ENCODE measurements around the gene ABCA2. TPM values are rescaled to one million over a fixed set of nuclear protein-coding genes. Genes with fewer than 3 reads are reported as not detected.

Gene ABCA2
- total and polyA plus RNA-seq, 9 of the 15 experiments (the other 6 are each of a cell fraction or from before 2014, with no cell fraction given): 0.69 to 16.3 (median 6.1) TPM; not detected in 2

DNA sequence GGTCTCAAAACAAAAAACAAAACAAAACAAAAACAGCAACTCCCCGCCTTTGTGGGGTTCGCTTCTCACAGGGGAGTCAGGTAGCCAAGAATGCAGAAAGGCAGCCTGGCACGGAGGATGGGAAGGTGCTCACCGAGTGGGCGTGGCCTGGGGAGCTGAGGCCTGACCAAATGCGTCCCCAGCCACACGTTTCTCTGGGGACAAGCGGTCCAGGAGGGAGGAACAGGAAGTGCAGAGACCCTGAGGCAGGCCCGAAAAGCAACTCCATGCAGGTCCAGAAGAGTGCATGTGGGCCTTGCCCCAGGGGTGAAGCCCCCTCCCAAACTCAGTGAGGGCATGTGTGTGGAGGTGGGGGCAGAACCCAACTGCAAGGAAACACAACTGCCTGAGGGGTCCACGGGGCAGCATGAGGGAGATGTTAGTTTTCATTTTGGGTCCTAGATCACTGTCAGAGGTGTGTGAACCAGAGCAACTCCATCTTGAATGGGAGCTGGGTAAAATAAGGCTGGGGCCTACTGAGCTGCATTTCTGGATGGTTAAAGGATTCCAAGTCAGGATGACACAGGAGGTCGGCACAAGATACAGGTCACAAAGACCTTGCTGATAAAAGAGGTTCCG lies 46.7 kb upstream of the ABCA2 start (continued):
- TF ChIP-seq, protein P1, sequence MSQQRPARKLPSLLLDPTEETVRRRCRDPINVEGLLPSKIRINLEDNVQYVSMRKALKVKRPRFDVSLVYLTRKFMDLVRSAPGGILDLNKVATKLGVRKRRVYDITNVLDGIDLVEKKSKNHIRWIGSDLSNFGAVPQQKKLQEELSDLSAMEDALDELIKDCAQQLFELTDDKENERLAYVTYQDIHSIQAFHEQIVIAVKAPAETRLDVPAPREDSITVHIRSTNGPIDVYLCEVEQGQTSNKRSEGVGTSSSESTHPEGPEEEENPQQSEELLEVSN (IDR thresholded peaks at IDR 0.05; ENCODE audit: borderline replicate concordance in 1 of 2, extremely low read depth in 1 of 2, insufficient read depth in 1 of 2, insufficient read length in 1 of 2, low read depth in 1 of 2, low read length in 1 of 2, poor library complexity in 1 of 2, severe bottlenecking in 1 of 2): no peak
- TF ChIP-seq KDM2B (CRISPR knock-in tag; IDR thresholded peaks at IDR 0.05) (peak; percentile 79; the same call in 1 of the 2 replicates), ATF1 (CRISPR knock-in tag; IDR thresholded peaks at IDR 0.05) (no peak), ATF1 (tag; IDR thresholded peaks at IDR 0.05) (peak; percentile 84), GATAD2A (IDR thresholded peaks at IDR 0.05) (peak; percentile 25; the same call in 1 of the 2 replicates), ZBTB7A (IDR thresholded peaks at IDR 0.05; ENCODE audit: borderline replicate concordance, control insufficient read depth, low read depth, low read length) (peak; percentile 11; the same call in 1 of the 2 replicates), IFI16 (CRISPR knock-in tag; IDR thresholded peaks at IDR 0.05) (peak; percentile 93), RBM15 (IDR thresholded peaks at IDR 0.05; ENCODE audit: insufficient read depth, low read length) (no peak), MTA1 (IDR thresholded peaks at IDR 0.05; ENCODE audit: borderline replicate concordance) (no peak), RBM14 (IDR thresholded peaks at IDR 0.05; ENCODE audit: borderline replicate concordance, insufficient read depth, low read depth, low read length) (no peak), FOXA1 (IDR thresholded peaks at IDR 0.05; ENCODE audit: borderline replicate concordance) (no peak), NFYB (IDR thresholded peaks at IDR 0.05; ENCODE audit: extremely low read depth, insufficient read length) (no peak), SOX6 (IDR thresholded peaks at IDR 0.05) (no peak)
- TF ChIP-seq, protein P2, sequence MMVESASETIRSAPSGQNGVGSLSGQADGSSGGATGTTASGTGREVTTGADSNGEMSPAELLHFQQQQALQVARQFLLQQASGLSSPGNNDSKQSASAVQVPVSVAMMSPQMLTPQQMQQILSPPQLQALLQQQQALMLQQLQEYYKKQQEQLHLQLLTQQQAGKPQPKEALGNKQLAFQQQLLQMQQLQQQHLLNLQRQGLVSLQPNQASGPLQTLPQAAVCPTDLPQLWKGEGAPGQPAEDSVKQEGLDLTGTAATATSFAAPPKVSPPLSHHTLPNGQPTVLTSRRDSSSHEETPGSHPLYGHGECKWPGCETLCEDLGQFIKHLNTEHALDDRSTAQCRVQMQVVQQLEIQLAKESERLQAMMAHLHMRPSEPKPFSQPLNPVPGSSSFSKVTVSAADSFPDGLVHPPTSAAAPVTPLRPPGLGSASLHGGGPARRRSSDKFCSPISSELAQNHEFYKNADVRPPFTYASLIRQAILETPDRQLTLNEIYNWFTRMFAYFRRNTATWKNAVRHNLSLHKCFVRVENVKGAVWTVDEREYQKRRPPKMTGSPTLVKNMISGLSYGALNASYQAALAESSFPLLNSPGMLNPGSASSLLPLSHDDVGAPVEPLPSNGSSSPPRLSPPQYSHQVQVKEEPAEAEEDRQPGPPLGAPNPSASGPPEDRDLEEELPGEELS (CRISPR knock-in tag; IDR thresholded peaks at IDR 0.05; ENCODE audit: borderline replicate concordance): no peak
- TF ChIP-seq, protein P3, sequence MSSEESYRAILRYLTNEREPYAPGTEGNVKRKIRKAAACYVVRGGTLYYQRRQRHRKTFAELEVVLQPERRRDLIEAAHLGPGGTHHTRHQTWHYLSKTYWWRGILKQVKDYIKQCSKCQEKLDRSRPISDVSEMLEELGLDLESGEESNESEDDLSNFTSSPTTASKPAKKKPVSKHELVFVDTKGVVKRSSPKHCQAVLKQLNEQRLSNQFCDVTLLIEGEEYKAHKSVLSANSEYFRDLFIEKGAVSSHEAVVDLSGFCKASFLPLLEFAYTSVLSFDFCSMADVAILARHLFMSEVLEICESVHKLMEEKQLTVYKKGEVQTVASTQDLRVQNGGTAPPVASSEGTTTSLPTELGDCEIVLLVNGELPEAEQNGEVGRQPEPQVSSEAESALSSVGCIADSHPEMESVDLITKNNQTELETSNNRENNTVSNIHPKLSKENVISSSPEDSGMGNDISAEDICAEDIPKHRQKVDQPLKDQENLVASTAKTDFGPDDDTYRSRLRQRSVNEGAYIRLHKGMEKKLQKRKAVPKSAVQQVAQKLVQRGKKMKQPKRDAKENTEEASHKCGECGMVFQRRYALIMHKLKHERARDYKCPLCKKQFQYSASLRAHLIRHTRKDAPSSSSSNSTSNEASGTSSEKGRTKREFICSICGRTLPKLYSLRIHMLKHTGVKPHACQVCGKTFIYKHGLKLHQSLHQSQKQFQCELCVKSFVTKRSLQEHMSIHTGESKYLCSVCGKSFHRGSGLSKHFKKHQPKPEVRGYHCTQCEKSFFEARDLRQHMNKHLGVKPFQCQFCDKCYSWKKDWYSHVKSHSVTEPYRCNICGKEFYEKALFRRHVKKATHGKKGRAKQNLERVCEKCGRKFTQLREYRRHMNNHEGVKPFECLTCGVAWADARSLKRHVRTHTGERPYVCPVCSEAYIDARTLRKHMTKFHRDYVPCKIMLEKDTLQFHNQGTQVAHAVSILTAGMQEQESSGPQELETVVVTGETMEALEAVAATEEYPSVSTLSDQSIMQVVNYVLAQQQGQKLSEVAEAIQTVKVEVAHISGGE (CRISPR knock-in tag; IDR thresholded peaks at IDR 0.05): peak in 2 of 3 experiments; percentile 68 to 95; a peak in 4 of 6 replicates
- TF ChIP-seq, protein P4, sequence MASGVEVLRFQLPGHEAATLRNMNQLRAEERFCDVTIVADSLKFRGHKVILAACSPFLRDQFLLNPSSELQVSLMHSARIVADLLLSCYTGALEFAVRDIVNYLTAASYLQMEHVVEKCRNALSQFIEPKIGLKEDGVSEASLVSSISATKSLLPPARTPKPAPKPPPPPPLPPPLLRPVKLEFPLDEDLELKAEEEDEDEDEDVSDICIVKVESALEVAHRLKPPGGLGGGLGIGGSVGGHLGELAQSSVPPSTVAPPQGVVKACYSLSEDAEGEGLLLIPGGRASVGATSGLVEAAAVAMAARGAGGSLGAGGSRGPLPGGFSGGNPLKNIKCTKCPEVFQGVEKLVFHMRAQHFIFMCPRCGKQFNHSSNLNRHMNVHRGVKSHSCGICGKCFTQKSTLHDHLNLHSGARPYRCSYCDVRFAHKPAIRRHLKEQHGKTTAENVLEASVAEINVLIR (CRISPR knock-in tag; IDR thresholded peaks at IDR 0.05): peak; percentile 92
- TF ChIP-seq, protein P5, sequence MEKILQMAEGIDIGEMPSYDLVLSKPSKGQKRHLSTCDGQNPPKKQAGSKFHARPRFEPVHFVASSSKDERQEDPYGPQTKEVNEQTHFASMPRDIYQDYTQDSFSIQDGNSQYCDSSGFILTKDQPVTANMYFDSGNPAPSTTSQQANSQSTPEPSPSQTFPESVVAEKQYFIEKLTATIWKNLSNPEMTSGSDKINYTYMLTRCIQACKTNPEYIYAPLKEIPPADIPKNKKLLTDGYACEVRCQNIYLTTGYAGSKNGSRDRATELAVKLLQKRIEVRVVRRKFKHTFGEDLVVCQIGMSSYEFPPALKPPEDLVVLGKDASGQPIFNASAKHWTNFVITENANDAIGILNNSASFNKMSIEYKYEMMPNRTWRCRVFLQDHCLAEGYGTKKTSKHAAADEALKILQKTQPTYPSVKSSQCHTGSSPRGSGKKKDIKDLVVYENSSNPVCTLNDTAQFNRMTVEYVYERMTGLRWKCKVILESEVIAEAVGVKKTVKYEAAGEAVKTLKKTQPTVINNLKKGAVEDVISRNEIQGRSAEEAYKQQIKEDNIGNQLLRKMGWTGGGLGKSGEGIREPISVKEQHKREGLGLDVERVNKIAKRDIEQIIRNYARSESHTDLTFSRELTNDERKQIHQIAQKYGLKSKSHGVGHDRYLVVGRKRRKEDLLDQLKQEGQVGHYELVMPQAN (IDR thresholded peaks at IDR 0.05; ENCODE audit: borderline replicate concordance): no peak
